IPS DF 6.9 (cell line): ENCODE data around the gene VPS18.

Source experiments
- DNase-seq: peaks from one replicate; pipeline ENCODE4 v3.0.0-alpha.2; 2013; ENCODE audit warnings: low read depth, low spot score
- H3K27ac ChIP-seq: one replicate; pipeline ENCODE4 v1.5.1; 2013; ENCODE audit warnings: low read length, control low read depth
- H3K27me3 ChIP-seq: 2 replicates; pipeline ENCODE4 v1.6.1; 2013; ENCODE audit warnings: mild to moderate bottlenecking, low read length; ENCODE audit not compliant: control insufficient read depth, insufficient read depth
- H3K36me3 ChIP-seq: 2 replicates; pipeline ENCODE4 v1.6.1; 2013; ENCODE audit warnings: low read length; ENCODE audit not compliant: control insufficient read depth, insufficient read depth
- H3K4me1 ChIP-seq: 2 replicates; pipeline ENCODE4 v1.6.1; 2013; ENCODE audit warnings: low read length; ENCODE audit not compliant: control insufficient read depth, insufficient read depth
- H3K4me3 ChIP-seq: 2 replicates; pipeline ENCODE4 v1.5.1; 2013; ENCODE audit warnings: mild to moderate bottlenecking, low read length
- H3K9me3 ChIP-seq: 2 replicates; pipeline ENCODE4 v1.6.1; 2013; ENCODE audit warnings: low read length, inconsistent platforms; ENCODE audit not compliant: control insufficient read depth, insufficient read depth
- WGBS: extraction: QIAGEN DNeasy Blood & Tissue Kit; methylation state at CpG from one replicate; pipeline ENCODE4 v1.1.7; 2013; ENCODE audit warnings: mixed read lengths, missing lambda C conversion rate; ENCODE audit not compliant: insufficient read length, insufficient coverage; 5-methylcytosine and 5-hydroxymethylcytosine counted together

Gene VPS18

DNA sequence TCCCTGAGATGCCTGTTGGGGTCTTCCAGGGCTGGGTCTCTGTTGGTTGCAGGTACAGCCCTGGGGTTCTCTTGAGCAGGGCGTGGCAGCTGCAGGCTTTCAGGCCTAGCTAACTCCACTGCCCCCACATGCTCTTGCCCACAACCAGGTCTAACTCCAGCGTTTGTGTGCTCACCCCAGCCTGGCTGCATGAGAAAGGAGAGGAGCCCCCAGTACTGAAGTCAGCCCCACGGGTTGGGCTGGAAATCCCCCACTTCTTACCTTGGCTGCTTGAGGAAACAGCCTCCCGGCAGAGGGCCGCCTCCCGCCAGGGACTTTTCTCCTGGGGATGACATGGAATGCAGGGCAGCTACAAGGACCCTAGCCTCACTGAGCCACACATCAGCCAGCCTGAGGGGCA lies 18.2 kb downstream of the VPS18 start:
- no CpG with 5 or more reads among the region's 6 CpGs for WGBS
- DNase-seq, result no peak
- no peak overlapping the region for H3K4me3 ChIP-seq
- H3K9me3 ChIP-seq, result no peaks in the 10 kb centered on the region
- H3K4me1 ChIP-seq, result peaks cover 5% of the 10 kb centered on the region
- no peaks in the 10 kb centered on the region for H3K36me3 ChIP-seq
- no peaks in the 10 kb centered on the region for H3K27me3 ChIP-seq
- no peak overlapping the region for H3K27ac ChIP-seq

DNA sequence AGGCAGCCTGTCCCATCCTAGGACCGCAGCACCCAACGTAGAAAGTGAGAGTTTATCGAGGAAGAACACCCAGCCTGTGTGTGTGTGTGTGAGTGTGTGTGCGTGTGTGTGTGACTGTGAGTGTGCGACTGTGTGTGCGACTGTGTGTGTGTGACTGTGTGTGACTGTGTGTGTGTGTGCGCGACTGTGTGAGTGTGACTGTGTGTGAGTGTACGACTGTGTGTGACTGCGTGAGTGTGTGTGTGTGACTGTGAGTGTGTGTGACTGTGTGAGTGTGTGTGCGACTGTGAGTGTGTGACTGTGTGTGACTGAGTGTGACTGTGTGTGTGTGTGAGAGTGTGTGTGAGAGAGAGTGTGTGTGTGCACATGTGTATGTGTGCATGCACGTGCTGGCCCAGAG lies 19.8 kb downstream of the VPS18 start:
- no peak for DNase-seq
- H3K27me3 ChIP-seq, result no peaks in the 10 kb centered on the region
- WGBS, result no CpG with 5 or more reads among the region's 12 CpGs

GRCh38 chr15:40914486-40914885 lies 20.2 kb downstream of the VPS18 start:
- H3K27ac ChIP-seq, result no peak overlapping the region
- no CpG with 5 or more reads among the region's 8 CpGs for WGBS
- H3K27me3 ChIP-seq, result no peaks in the 10 kb centered on the region
- no peak for DNase-seq
- H3K4me1 ChIP-seq, result peaks cover 6% of the 10 kb centered on the region
- H3K9me3 ChIP-seq, result no peaks in the 10 kb centered on the region
- no peaks in the 10 kb centered on the region for H3K36me3 ChIP-seq
- H3K4me3 ChIP-seq, result no peak overlapping the region

More for the DNA sequence above, 19.8 kb downstream of the VPS18 start:
- Histone ChIP-seq H3K4me1 (peaks cover 6% of the 10 kb centered on the region), H3K9me3 (no peaks in the 10 kb centered on the region), H3K36me3 (no peaks in the 10 kb centered on the region), H3K4me3 (no peak overlapping the region), H3K27ac (no peak overlapping the region)

- Histone ChIP-seq H3K4me1 (peaks cover 6% of the 10 kb centered on the region), H3K9me3 (no peaks in the 10 kb centered on the region), H3K36me3 (no peaks in the 10 kb centered on the region), H3K27me3 (no peaks in the 10 kb centered on the region; the same call in 1 of the 2 replicates), H3K4me3 (no peak overlapping the region), H3K27ac (no peak overlapping the region)
- WGBS, result no CpG with 5 or more reads among the region's 12 CpGs
- DNase-seq, result no peak
Measured at GRCh38 chr15:40915116-40915661, 20.9 kb downstream of the VPS18 start.

GRCh38 chr15:40915679-40916078 lies 21.4 kb downstream of the VPS18 start:
- Histone ChIP-seq H3K4me1 (peaks cover 6% of the 10 kb centered on the region), H3K36me3 (no peaks in the 10 kb centered on the region), H3K27me3 (no peaks in the 10 kb centered on the region; the same call in 1 of the 2 replicates), H3K27ac (no peak overlapping the region), H3K4me3 (no peak overlapping the region), H3K9me3 (no peaks in the 10 kb centered on the region)
- no CpG with 5 or more reads among the region's 6 CpGs for WGBS
- DNase-seq, result no peak

GRCh38 chr15:40917585-40917984 lies 23.3 kb downstream of the VPS18 start:
- WGBS, result no CpG with 5 or more reads among the region's 11 CpGs
- Histone ChIP-seq H3K36me3 (no peaks in the 10 kb centered on the region), H3K9me3 (no peaks in the 10 kb centered on the region), H3K27ac (no peak overlapping the region), H3K4me1 (peaks cover 6% of the 10 kb centered on the region), H3K27me3 (peaks cover 3% of the 10 kb centered on the region; the same call in 1 of the 2 replicates), H3K4me3 (no peak overlapping the region)
- DNase-seq, result no peak

- Histone ChIP-seq H3K4me1 (peaks cover 4% of the 10 kb centered on the region), H3K36me3 (no peaks in the 10 kb centered on the region), H3K4me3 (no peak overlapping the region), H3K27me3 (peaks cover 8% of the 10 kb centered on the region; the same call in 1 of the 2 replicates), H3K27ac (no peak overlapping the region), H3K9me3 (no peaks in the 10 kb centered on the region)
- WGBS, result no CpG with 5 or more reads among the region's 15 CpGs
- DNase-seq, result no peak
Measured at GRCh38 chr15:40918146-40918798, 24.0 kb downstream of the VPS18 start.

DNA sequence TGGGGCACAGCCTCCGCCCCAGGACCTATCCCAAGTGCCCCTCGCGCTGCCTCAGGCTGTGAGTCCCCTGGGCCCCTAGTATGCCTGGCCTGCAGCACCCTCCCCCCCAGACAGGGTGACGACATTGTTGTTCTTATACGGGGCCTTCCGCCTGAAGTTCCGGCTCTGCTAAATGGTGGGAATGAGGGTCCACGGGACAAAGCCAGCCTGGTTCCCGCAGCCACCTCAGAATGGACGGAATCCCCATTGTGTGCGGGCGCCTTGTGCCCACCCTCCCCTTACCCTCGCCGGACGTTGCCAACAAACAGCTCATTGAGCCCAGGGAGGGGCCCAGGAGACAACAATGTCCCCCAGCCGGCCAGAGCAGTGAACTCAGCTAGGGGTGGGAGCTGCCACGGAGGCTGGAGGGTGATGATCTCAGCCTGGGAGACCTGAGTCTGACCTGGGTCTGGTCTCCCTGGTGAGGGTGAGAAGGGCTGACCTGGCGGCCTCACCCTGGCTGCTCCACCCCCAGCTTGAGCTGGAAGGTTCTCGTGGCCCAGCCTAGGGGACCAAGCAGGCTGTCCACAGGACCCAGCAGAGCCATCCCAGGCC lies 24.6 kb downstream of the VPS18 start:
- Histone ChIP-seq H3K27ac (no peak overlapping the region), H3K36me3 (no peaks in the 10 kb centered on the region), H3K4me3 (no peak overlapping the region), H3K9me3 (no peaks in the 10 kb centered on the region), H3K27me3 (peaks cover 15% of the 10 kb centered on the region), H3K4me1 (peaks cover 4% of the 10 kb centered on the region)
- no CpG with 5 or more reads among the region's 19 CpGs for WGBS
- DNase-seq, result no peak

DNA sequence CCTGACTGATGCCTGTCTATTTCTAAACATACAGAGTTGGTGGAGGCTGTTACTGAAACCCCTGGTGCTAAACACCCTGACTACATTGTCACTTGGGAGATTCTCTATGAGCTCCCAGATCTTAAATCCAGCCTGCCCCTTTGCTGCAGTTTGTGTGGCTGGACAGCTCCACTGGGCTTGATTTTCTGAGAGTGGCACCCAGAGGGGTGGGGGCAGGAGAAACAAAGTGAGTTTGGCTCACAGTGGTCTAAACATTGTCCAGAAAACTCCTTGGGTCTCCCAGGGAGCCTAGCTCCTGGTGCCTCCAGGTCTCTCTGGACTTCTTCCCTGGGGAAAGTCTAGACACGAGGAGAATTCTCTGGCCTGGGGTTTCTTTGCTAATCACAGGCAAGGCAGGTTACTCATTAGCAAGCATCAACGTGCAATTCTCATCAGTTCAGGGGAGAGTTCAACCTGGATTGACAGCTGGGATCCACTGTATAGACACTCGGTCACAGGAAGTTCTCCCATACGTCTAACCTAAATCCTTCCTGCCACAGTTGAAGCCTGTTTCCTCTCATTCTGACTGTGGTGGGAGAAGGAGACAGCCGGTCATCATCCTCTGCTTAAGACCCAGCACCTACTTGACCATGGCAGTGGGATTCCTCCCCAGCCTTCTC lies 27.8 kb downstream of the VPS18 start:
- H3K27me3 ChIP-seq, result peaks cover 44% of the 10 kb centered on the region
- H3K27ac ChIP-seq, result no peak overlapping the region
- no CpG with 5 or more reads among the region's 5 CpGs for WGBS
- no peaks in the 10 kb centered on the region for H3K36me3 ChIP-seq
- no peak for DNase-seq
- peaks cover 6% of the 10 kb centered on the region for H3K4me1 ChIP-seq
- H3K4me3 ChIP-seq, result no peak overlapping the region
- no peaks in the 10 kb centered on the region for H3K9me3 ChIP-seq

DNA sequence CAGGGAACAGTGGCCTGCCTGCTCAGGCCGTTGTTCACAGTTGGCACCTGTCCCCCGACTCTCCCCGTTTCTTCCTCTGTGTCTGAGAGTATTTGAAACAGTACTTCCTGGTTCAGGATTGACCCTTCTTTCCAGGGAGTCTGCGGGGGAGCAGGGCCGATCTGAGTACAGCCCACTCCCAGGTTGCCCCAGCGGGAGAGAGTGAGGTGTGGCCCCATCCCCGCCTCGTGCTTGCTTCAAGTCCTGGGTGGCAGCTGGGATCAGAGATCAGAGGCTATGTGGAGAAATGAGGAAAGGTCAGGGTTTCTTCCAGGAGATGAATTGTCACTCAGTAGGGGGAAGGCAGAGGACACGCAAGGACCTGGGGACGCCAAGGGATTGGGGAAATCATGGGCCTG lies 28.4 kb downstream of the VPS18 start:
- Histone ChIP-seq H3K9me3 (no peaks in the 10 kb centered on the region), H3K4me3 (no peak overlapping the region), H3K27ac (no peak overlapping the region), H3K36me3 (no peaks in the 10 kb centered on the region), H3K4me1 (peaks cover 10% of the 10 kb centered on the region), H3K27me3 (peaks cover 49% of the 10 kb centered on the region)
- no CpG with 5 or more reads among the region's 10 CpGs for WGBS
- no peak for DNase-seq
